K562 (cell line): Measurements from ENCODE around the gene C3orf52. TPM values are rescaled to one million over a fixed set of nuclear protein-coding genes. Genes with fewer than 3 reads are reported as not detected.

Source experiments
- ATAC-seq: fragments of 200-7000 bp; cut with Tn5 transposase; 3 replicates; pipeline ENCODE4 v1.9.1; 2020; ENCODE audit warnings: moderate library complexity
- BruUV-seq: library from RNA; stranded (reverse); fragments of 400-500 nt; replicated peaks from 2 replicates; lab custom pipeline; 2021; lab: Mats Ljungman, UMichigan
- CTCF ChIA-PET: fragments of 300-600 bp; formaldehyde crosslinking; extraction: SDS; loops from one replicate; lab custom pipeline; 2021; ENCODE audit warnings: low intra/inter-chr PET ratio; lab: Yijun Ruan, JAX
- POLR2A ChIA-PET: fragments of 300-600, 350-650 bp; sonication (Branson Sonifier 250); formaldehyde crosslinking; extraction: SDS; loops from one replicate; lab custom pipeline; 2021; ENCODE audit warnings: antibody characterized with exemption, inconsistent platforms; lab: Yijun Ruan, JAX
- DNase-seq, 4 experiments: peaks; one replicate each; pipeline versions ENCODE4 v3.0.0 to v3.0.0-alpha.2; 2011 to 2018; ENCODE audit warnings: low spot score in 3 of 4, mixed read lengths in 3 of 4; ENCODE audit errors: extremely low read depth in 1 of 4
- FAIRE-seq: peaks from 2 replicates; lab custom pipeline; 2011; peaks lifted over from hg19 to GRCh38; lab: Jason Lieb, UNC
- H2AFZ ChIP-seq: 2 replicates; pipeline ENCODE4 v1.6.0; 2011; ENCODE audit warnings: low read depth, low read length, control low read depth, inconsistent platforms
- H3K27ac ChIP-seq: fragments of 200-600 bp; 3 replicates; pipeline ENCODE4 v1.8.0; 2011; ENCODE audit warnings: low read depth, mild to moderate bottlenecking, control low read depth, inconsistent platforms, low read length, moderate library complexity, mixed read lengths; ENCODE audit errors: extremely low read depth
- H3K27me3 ChIP-seq, 2 experiments: fragments of 300-600 bp in 1 of 2; 2 replicates in 1 of 2; 3 replicates in 1 of 2; pipeline versions ENCODE4 v1.6.0 to v1.8.0; 2011; ENCODE audit warnings: inconsistent platforms in 2 of 2, low read length in 2 of 2, mild to moderate bottlenecking in 1 of 2, mixed read lengths in 1 of 2, moderate library complexity in 1 of 2; ENCODE audit not compliant: control insufficient read depth in 2 of 2, insufficient read depth in 2 of 2
- H3K36me3 ChIP-seq: fragments of 300-600 bp; 3 replicates; pipeline ENCODE4 v1.8.0; 2011; ENCODE audit warnings: mild to moderate bottlenecking, low read length, inconsistent platforms; ENCODE audit not compliant: control insufficient read depth, insufficient read depth
- H3K4me1 ChIP-seq, 2 experiments: fragments of 200-600 bp in 1 of 2; replicated peaks in 1 of 2; 2 replicates in 1 of 2; 3 replicates in 1 of 2; pipeline versions ENCODE4 v1.5.1 to v1.8.0; 2011; ENCODE audit warnings: inconsistent platforms in 2 of 2, low read length in 2 of 2, mild to moderate bottlenecking in 1 of 2, mixed read lengths in 1 of 2, moderate library complexity in 1 of 2; ENCODE audit not compliant: control insufficient read depth in 2 of 2, insufficient read depth in 2 of 2
- H3K4me2 ChIP-seq: 2 replicates; pipeline ENCODE4 v1.6.1; 2011; ENCODE audit warnings: low read length, control low read depth, inconsistent platforms, mixed read lengths; ENCODE audit not compliant: insufficient read depth
- H3K4me3 ChIP-seq: fragments of 200-600 bp; sonication (generic), shearing (Covaris generic); 2 replicates; pipeline ENCODE4 v1.5.1; 2016; ENCODE audit warnings: control low read depth, inconsistent platforms
- H3K79me2 ChIP-seq: fragments of 200-600 bp; 3 replicates; pipeline ENCODE4 v1.8.0; 2011; ENCODE audit warnings: low read length, inconsistent platforms; ENCODE audit not compliant: control insufficient read depth, insufficient read depth
- H3K9ac ChIP-seq, 2 experiments: 2 replicates each; pipeline versions ENCODE4 v1.6.0 to v1.6.1; 2011; ENCODE audit warnings: low read depth in 2 of 2, low read length in 2 of 2, control low read depth in 1 of 2, inconsistent platforms in 1 of 2, mild to moderate bottlenecking in 1 of 2, mixed read lengths in 1 of 2; ENCODE audit not compliant: insufficient read depth in 1 of 2
- H3K9me1 ChIP-seq: one replicate; pipeline ENCODE4 v1.6.0; 2011; ENCODE audit warnings: inconsistent platforms, mild to moderate bottlenecking, low read length, moderate library complexity; ENCODE audit not compliant: control insufficient read depth, insufficient read depth
- H3K9me3 ChIP-seq: replicated peaks from 2 replicates; pipeline ENCODE4 v1.5.1; 2011; ENCODE audit warnings: low read depth, low read length, inconsistent platforms; ENCODE audit not compliant: control insufficient read depth, insufficient read depth
- H4K20me1 ChIP-seq: replicated peaks from 2 replicates; pipeline ENCODE4 v1.6.1; 2011; ENCODE audit warnings: low read length, inconsistent platforms, mixed read lengths; ENCODE audit not compliant: control insufficient read depth, insufficient read depth
- CHD7 ChIP-seq: fragments of 200-600 bp; sonication (generic); IDR thresholded peaks from one replicate; pipeline ENCODE4 v1.6.1; 2012; ENCODE audit warnings: mild to moderate bottlenecking, low read depth, low read length, inconsistent platforms
- CTCF ChIP-seq, 3 experiments: IDR thresholded peaks in 2 of 3; conservative IDR thresholded peaks in 1 of 3; 2 replicates each; pipeline ENCODE4 v1.5.1; 2011 to 2012; ENCODE audit warnings: low read length in 3 of 3, mild to moderate bottlenecking in 3 of 3, control low read depth in 2 of 3, improper control_type of control experiment in 1 of 3, inconsistent platforms in 1 of 3, low read depth in 1 of 3, mixed read lengths in 1 of 3, moderate library complexity in 1 of 3; ENCODE audit not compliant: insufficient read depth in 2 of 3
- MEIS2 ChIP-seq: fragments of 450-650 bp; IDR thresholded peaks from 2 replicates; pipeline ENCODE4 v1.6.1; 2014; ENCODE audit warnings: mild to moderate bottlenecking; ENCODE audit not compliant: partially characterized antibody
- PKNOX1 ChIP-seq: fragments of 450-650 bp; IDR thresholded peaks from 2 replicates; pipeline ENCODE4 v1.6.1; 2016
- SMC3 ChIP-seq: conservative IDR thresholded peaks from 2 replicates; pipeline ENCODE4 v1.6.1; 2011; ENCODE audit warnings: low read depth, low read length, improper control_type of control experiment; ENCODE audit not compliant: insufficient read depth
- whole genome bisulfite sequencing: fragments of 100-300 bp; shearing (Covaris generic); methylation state at CpG from one replicate; pipeline ENCODE4 v1.1.6; 2016; ENCODE audit warnings: low coverage, mixed read lengths; ENCODE audit not compliant: insufficient coverage; ENCODE audit errors: missing lambda C conversion rate; 5-methylcytosine and 5-hydroxymethylcytosine counted together
- in situ Hi-C: fragments of 300-500 bp; cut with MboI; formaldehyde crosslinking; loops from 4 replicates; pipeline ENCODE4 v1.15.0; 2018; ENCODE audit warnings: inconsistent platforms, mixed read lengths
- intact Hi-C: fragments of 100-400 bp; cut with micrococcal nuclease; formaldehyde crosslinking; loops from 2 replicates; pipeline ENCODE4 v1.14.2; 2022
- polyA plus RNA-seq, 8 experiments: library from polyadenylated mRNA; depleted of rRNA in 4 of 8; stranded (reverse) in 5 of 8; unstranded in 3 of 8; fragments of >200 nt; fragmentation: Nextera tagmentation in 2 of 8; fragmentation: Illumina TruSeq in 1 of 8; extraction: Ambion mirVana in 2 of 8; extraction: Trizol in 1 of 8; gene quantifications; 2 replicates each; pipeline versions ENCODE4 v1.2.1 to v1.2.3, GENCODE V29; 2011 to 2014; ENCODE audit warnings: inconsistent platforms in 1 of 8, missing spikeins in 1 of 8
- total RNA-seq, 7 experiments: library from RNA; depleted of rRNA in 6 of 7; stranded (reverse); fragments of >200 nt in 6 of 7; fragmentation: Illumina TruSeq in 2 of 7; extraction: Trizol in 2 of 7; gene quantifications; 2 replicates each; pipeline versions ENCODE4 v1.2.1 to v1.2.3, GENCODE V29; 2011 to 2021; ENCODE audit warnings: low replicate concordance in 1 of 7

Gene C3orf52
- total and polyA plus RNA-seq, 9 of the 15 experiments (the other 6 are each of a cell fraction or from before 2014, with no cell fraction given): 2.8 to 6.1 (median 3.8) TPM

GRCh38 chr3:112136959-112137693, 50.9 kb downstream of the C3orf52 start:
- no peak overlapping the region for H2AFZ ChIP-seq
- H3K4me2 ChIP-seq: no peak overlapping the region
- POLR2A ChIA-PET: interaction anchor here (0.6 kb wide), 1 partner anchor 186 kb away, joined by 3 read pairs; no protein-coding TSS in a partner anchor
- H3K27ac ChIP-seq: no peak overlapping the region
- BruUV-seq: no TSS peak
- no peaks in the 10 kb centered on the region for H4K20me1 ChIP-seq
- no peak overlapping the region for H3K4me3 ChIP-seq
- H3K9me1 ChIP-seq: no peaks in the 10 kb centered on the region
- FAIRE-seq (peak; percentile 49), DNase-seq (peak in 2 of 4 experiments; percentile 8 to 42), ATAC-seq (peak; percentile 72)
- H3K9me3 ChIP-seq: no peaks in the 10 kb centered on the region
- WGBS: 0% methylated on average over 5 of the region's 5 CpGs
- no peaks in the 10 kb centered on the region for H3K27me3 ChIP-seq
- H3K4me1 ChIP-seq: peaks cover 0 to 7% of the 10 kb centered on the region in 2 experiments; a peak in 1 of 5 replicates
- H3K9ac ChIP-seq: no peak overlapping the region
- H3K79me2 ChIP-seq: no peaks in the 10 kb centered on the region
- CTCF ChIA-PET: interaction anchor here (1.2 kb wide), 1 partner anchor 383 kb away, joined by 5 read pairs; no protein-coding TSS in a partner anchor
- H3K36me3 ChIP-seq: no peaks in the 10 kb centered on the region
- in situ Hi-C loops (no loop called here), intact Hi-C loops (loop anchor here (1.0 to 10.0 kb wide), 3 partner anchors 138 to 382 kb away; no protein-coding TSS in a partner anchor)
- TF ChIP-seq PKNOX1: peak; percentile 67
- TF ChIP-seq CTCF (IDR thresholded peaks at IDR 0.05 in 2 of 3, conservative IDR thresholded peaks at IDR 0.05 in 1 of 3; ENCODE audit: insufficient read depth in 2 of 3, low read depth in 1 of 3, low read length in 3 of 3): peak; percentile 34 to 64 (median 51); a peak in 5 of 6 replicates
- TF ChIP-seq MEIS2: peak; percentile 66
- TF ChIP-seq SMC3: 0 out of 2 replicates have a peak, but pooled peaks have one; percentile 30
- no peak for TF ChIP-seq CHD7
